Endodermal cell (in vitro differentiated cells): ENCODE measurements around the gene KCNIP4. TPM values are rescaled to one million over a fixed set of nuclear protein-coding genes. Genes with fewer than 3 reads are reported as not detected.

ENCODE experiments used
- DNase-seq: peaks from one replicate; pipeline ENCODE4 v3.0.0-alpha.2; 2017
- H3K27ac ChIP-seq: 2 replicates; pipeline ENCODE4 v1.5.1; 2013; ENCODE audit warnings: mild to moderate bottlenecking, low read depth, low read length, moderate library complexity
- H3K27me3 ChIP-seq: 2 replicates; pipeline ENCODE4 v1.6.1; 2013; ENCODE audit warnings: mild to moderate bottlenecking, low read length, moderate library complexity; ENCODE audit not compliant: insufficient read depth, control insufficient read depth, poor library complexity, severe bottlenecking
- H3K36me3 ChIP-seq: 2 replicates; pipeline ENCODE4 v1.7.0; 2013; ENCODE audit warnings: mild to moderate bottlenecking, low read length, moderate library complexity; ENCODE audit not compliant: control insufficient read depth, insufficient read depth
- H3K4me1 ChIP-seq: one replicate; pipeline ENCODE4 v1.7.0; 2013; ENCODE audit warnings: low read length; ENCODE audit not compliant: control insufficient read depth, insufficient read depth
- H3K4me3 ChIP-seq: 2 replicates; pipeline ENCODE4 v1.5.1; 2013; ENCODE audit warnings: mild to moderate bottlenecking, low read length, moderate library complexity
- H3K9ac ChIP-seq: 2 replicates; pipeline ENCODE4 v1.6.1; 2013; ENCODE audit warnings: mild to moderate bottlenecking, low read length, moderate library complexity; ENCODE audit not compliant: poor library complexity, severe bottlenecking; ENCODE audit errors: extremely low read depth
- H3K9me3 ChIP-seq: 2 replicates; pipeline ENCODE4 v1.6.1; 2013; ENCODE audit warnings: mild to moderate bottlenecking, low read length, moderate library complexity; ENCODE audit not compliant: control insufficient read depth
- H3K27ac Mint-ChIP-seq: 2 replicates; pipeline ENCODE4 v1.8.0; 2020; ENCODE audit warnings: mixed read lengths
- H3K27me3 Mint-ChIP-seq: 2 replicates; pipeline ENCODE4 v1.8.0; 2021; ENCODE audit warnings: mild to moderate bottlenecking, mixed read lengths; ENCODE audit not compliant: insufficient read depth
- H3K36me3 Mint-ChIP-seq: 2 replicates; pipeline ENCODE4 v1.8.0; 2020; ENCODE audit warnings: low read depth, mixed read lengths
- H3K4me1 Mint-ChIP-seq: 2 replicates; pipeline ENCODE4 v1.8.0; 2020; ENCODE audit warnings: mixed read lengths
- H3K4me3 Mint-ChIP-seq: 2 replicates; pipeline ENCODE4 v1.8.0; 2020; ENCODE audit warnings: mild to moderate bottlenecking, moderate library complexity, mixed read lengths
- H3K9me3 Mint-ChIP-seq: 2 replicates; pipeline ENCODE4 v1.8.0; 2020; ENCODE audit warnings: mild to moderate bottlenecking, mixed read lengths
- WGBS, 2 experiments: methylation state at CpG; one replicate each; pipeline versions ENCODE4 v1.1.5 to v1.1.7; 2013; ENCODE audit warnings: missing lambda C conversion rate in 2 of 2, mixed read lengths in 1 of 2; ENCODE audit not compliant: insufficient coverage in 1 of 2, insufficient read length in 1 of 2; 5-methylcytosine and 5-hydroxymethylcytosine counted together
- total RNA-seq, 2 donors: library from RNA; stranded (reverse); fragmentation: NEBNext Ultra II Directional in 1 of 2; extraction: Animal tissue kit (Norgen Biotek cat#: 25700) in 1 of 2; gene quantifications; 2 replicates in 1 of 2; 3 replicates in 1 of 2; pipeline ENCODE4 v1.2.1, GENCODE V29; 2021
- TF ChIP-seq, protein P1 (sequence below): fragments of 200-600 bp; sonication (generic); conservative IDR thresholded peaks from 2 replicates; pipeline ENCODE4 v1.5.0; 2021; ENCODE audit warnings: antibody characterized with exemption, mild to moderate bottlenecking

KCNIP4 gene
- total RNA-seq, 2 donors from 2014 or later: not detected

DNA sequence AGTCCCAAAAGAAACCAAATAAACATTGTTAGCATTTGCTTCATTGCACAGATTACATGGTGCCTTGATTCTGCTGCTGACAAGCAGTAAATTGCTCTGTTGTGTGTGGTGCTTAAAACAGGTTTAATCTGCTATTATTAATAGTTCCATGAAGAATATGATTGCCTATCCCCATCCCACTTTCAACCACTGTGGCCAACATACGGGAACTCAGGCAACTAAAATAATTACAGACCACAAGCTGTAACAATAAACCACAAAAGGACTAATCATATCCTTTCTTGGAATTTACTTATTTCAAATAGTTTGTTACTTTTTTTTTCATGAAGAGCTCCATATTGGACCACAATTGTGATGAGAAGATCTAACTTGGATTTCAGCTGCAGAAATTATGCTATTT lies 1116.8 kb downstream of the KCNIP4 start:
- no peaks in the 10 kb centered on the region for H3K27me3 ChIP-seq
- TF ChIP-seq, protein P1, sequence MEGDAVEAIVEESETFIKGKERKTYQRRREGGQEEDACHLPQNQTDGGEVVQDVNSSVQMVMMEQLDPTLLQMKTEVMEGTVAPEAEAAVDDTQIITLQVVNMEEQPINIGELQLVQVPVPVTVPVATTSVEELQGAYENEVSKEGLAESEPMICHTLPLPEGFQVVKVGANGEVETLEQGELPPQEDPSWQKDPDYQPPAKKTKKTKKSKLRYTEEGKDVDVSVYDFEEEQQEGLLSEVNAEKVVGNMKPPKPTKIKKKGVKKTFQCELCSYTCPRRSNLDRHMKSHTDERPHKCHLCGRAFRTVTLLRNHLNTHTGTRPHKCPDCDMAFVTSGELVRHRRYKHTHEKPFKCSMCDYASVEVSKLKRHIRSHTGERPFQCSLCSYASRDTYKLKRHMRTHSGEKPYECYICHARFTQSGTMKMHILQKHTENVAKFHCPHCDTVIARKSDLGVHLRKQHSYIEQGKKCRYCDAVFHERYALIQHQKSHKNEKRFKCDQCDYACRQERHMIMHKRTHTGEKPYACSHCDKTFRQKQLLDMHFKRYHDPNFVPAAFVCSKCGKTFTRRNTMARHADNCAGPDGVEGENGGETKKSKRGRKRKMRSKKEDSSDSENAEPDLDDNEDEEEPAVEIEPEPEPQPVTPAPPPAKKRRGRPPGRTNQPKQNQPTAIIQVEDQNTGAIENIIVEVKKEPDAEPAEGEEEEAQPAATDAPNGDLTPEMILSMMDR: no peak
- H3K27ac ChIP-seq: no peak overlapping the region
- Mint-ChIP-seq H3K9me3 (no peaks in the 10 kb centered on the region), H3K36me3 (no peaks in the 10 kb centered on the region), H3K4me3 (no peak overlapping the region), H3K4me1 (peaks cover 3% of the 10 kb centered on the region), H3K27me3 (no peaks in the 10 kb centered on the region), H3K27ac (no peak overlapping the region)
- H3K9ac ChIP-seq: no peak overlapping the region
- H3K4me1 ChIP-seq: no peaks in the 10 kb centered on the region
- DNase-seq: no peak
- no peaks in the 10 kb centered on the region for H3K36me3 ChIP-seq
- H3K9me3 ChIP-seq: peaks cover 22% of the 10 kb centered on the region
- WGBS, 2 experiments: 89% methylated on average over 1 of the region's 1 CpG; no CpG with 5 or more reads in 1 of the 2 experiments
- H3K4me3 ChIP-seq: no peak overlapping the region

DNA sequence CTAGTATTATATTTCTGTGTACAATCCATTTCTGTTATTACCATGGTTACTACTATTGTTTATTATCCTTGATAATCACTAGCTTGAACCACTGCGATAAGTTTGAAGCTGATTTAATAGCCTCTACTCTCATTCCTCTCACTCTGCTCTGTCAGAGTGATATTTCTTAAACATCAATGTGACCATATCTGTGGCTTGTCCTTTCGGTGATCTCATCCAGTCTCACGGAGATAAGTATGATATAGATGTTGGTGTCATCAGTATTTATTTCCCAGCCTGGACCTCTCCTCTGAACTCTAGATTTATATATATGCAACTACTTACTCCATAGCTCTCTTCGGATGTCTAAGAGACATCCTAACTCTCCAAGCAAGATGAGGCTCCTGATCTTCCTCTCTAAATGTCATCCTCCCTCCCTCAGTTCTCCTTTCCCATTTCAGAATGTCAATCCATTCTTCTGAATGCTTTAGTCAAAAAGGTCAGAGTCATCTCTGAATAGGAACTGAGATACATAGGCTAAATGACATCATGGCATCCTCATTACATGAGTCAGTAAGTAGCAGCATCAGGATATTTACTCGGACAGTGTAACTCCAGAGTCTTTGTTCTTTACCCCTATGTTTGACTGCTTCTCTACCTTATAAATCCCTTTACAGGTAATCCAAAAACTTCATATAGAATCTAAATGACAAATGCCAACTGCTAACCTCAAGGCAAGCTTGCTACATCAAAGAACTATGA lies 1118.8 kb downstream of the KCNIP4 start:
- Histone ChIP-seq H3K9ac (no peak overlapping the region), H3K4me1 (no peaks in the 10 kb centered on the region)

DNA sequence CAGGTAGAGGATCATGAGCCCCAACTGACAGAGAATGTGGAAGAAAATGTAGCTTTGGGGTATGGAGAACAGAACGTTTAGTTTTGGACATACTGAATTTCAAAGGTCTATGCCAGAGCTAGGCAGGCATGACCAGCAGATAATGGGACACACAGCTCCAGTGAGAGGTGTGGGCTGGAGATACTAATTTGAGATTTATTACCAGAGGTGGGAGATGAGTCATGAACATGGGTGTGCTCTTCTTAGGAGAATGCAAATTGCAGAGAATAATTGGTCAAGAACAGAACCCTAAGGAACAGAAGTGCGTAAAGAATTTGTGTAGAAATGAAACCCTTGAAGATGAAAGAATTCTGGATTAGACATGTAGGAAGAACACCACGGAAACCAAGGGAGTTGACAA lies 1123.1 kb downstream of the KCNIP4 start:
- Histone ChIP-seq H3K27me3 (no peaks in the 10 kb centered on the region), H3K27ac (no peak overlapping the region), H3K36me3 (no peaks in the 10 kb centered on the region), H3K9me3 (no peaks in the 10 kb centered on the region), H3K4me3 (no peak overlapping the region), H3K4me1 (no peaks in the 10 kb centered on the region), H3K9ac (no peak overlapping the region)
- H3K27ac Mint-ChIP-seq: no peak overlapping the region
- WGBS, 2 experiments: 85 to 91% methylated on average over 3 of the region's 3 CpGs
- TF ChIP-seq, protein P1: no peak
- no peaks in the 10 kb centered on the region for H3K4me1 Mint-ChIP-seq
- DNase-seq: no peak
- no peak overlapping the region for H3K4me3 Mint-ChIP-seq
- H3K9me3 Mint-ChIP-seq: no peaks in the 10 kb centered on the region
- no peaks in the 10 kb centered on the region for H3K36me3 Mint-ChIP-seq
- H3K27me3 Mint-ChIP-seq: no peaks in the 10 kb centered on the region

More for the DNA sequence above, 1118.8 kb downstream of the KCNIP4 start:
- Mint-ChIP-seq H3K4me1 (peaks cover 3% of the 10 kb centered on the region), H3K4me3 (no peak overlapping the region), H3K36me3 (no peaks in the 10 kb centered on the region), H3K27ac (no peak overlapping the region), H3K27me3 (no peaks in the 10 kb centered on the region), H3K9me3 (no peaks in the 10 kb centered on the region)
- H3K36me3 ChIP-seq: no peaks in the 10 kb centered on the region
- TF ChIP-seq, protein P1: no peak
- WGBS, 2 experiments: 67 to 79% methylated on average over 3 to 5 of the region's 5 CpGs
- H3K4me3 ChIP-seq: no peak overlapping the region
- H3K27me3 ChIP-seq: no peaks in the 10 kb centered on the region
- peaks cover 13% of the 10 kb centered on the region for H3K9me3 ChIP-seq
- no peak overlapping the region for H3K27ac ChIP-seq
- no peak for DNase-seq
